Endothelial cell of umbilical vein (primary cell): Measurements from ENCODE around the gene CFAP97. TPM values are rescaled to one million over a fixed set of nuclear protein-coding genes. Genes with fewer than 3 reads are reported as not detected.

Source experiments
- BruUV-seq: library from RNA; stranded (reverse); fragments of 400-500 nt; replicated peaks from 2 replicates; lab custom pipeline; 2021; lab: Mats Ljungman, UMichigan
- CTCF ChIA-PET: fragments of 300-600, 350-600 bp; sonication (Branson Sonifier 250); formaldehyde crosslinking; loops from one replicate; lab custom pipeline; 2021; ENCODE audit warnings: antibody characterized with exemption, inconsistent platforms; lab: Charles Lee
- POLR2A ChIA-PET: fragments of 300-600, 350-600 bp; sonication (Branson Sonifier 250); formaldehyde crosslinking; loops from one replicate; lab custom pipeline; 2021; ENCODE audit warnings: antibody characterized with exemption, inconsistent platforms; lab: Charles Lee
- DNase-seq: peaks from one replicate; pipeline ENCODE4 v3.0.0-alpha.2; 2011; ENCODE audit warnings: low read depth, low spot score
- FAIRE-seq: peaks from 2 replicates; lab custom pipeline; 2011; peaks lifted over from hg19 to GRCh38; lab: Jason Lieb, UNC
- H2AFZ ChIP-seq: 2 replicates; pipeline ENCODE4 v1.6.0; 2012; ENCODE audit warnings: low read depth, low read length, control low read depth, inconsistent platforms
- H3K27ac ChIP-seq: 2 replicates; pipeline ENCODE4 v1.5.1; 2011; ENCODE audit warnings: low read depth, mild to moderate bottlenecking, control low read depth, low read length, moderate library complexity; ENCODE audit not compliant: insufficient read depth
- H3K27me3 ChIP-seq, 2 experiments: 2 replicates each; pipeline versions ENCODE4 v1.6.0 to v1.6.1; 2011; ENCODE audit warnings: low read length in 2 of 2, mixed read lengths in 1 of 2; ENCODE audit not compliant: control insufficient read depth in 2 of 2, insufficient read depth in 2 of 2
- H3K36me3 ChIP-seq, 2 experiments: 2 replicates in 1 of 2; 3 replicates in 1 of 2; pipeline ENCODE4 v1.5.1; 2011; ENCODE audit warnings: low read length in 2 of 2, mild to moderate bottlenecking in 1 of 2, moderate library complexity in 1 of 2; ENCODE audit not compliant: control insufficient read depth in 2 of 2, insufficient read depth in 2 of 2; ENCODE audit errors: extremely low read depth in 1 of 2
- H3K4me1 ChIP-seq: 3 replicates; pipeline ENCODE4 v1.5.1; 2011; ENCODE audit warnings: mild to moderate bottlenecking, low read length; ENCODE audit not compliant: control insufficient read depth, insufficient read depth; ENCODE audit errors: extremely low read depth
- H3K4me2 ChIP-seq: 2 replicates; pipeline ENCODE4 v1.6.1; 2011; ENCODE audit warnings: low read length, control low read depth, mixed read lengths; ENCODE audit not compliant: insufficient read depth
- H3K4me3 ChIP-seq, 3 experiments: fragments of 200-600 bp in 1 of 3; sonication (generic), shearing (Covaris generic) in 1 of 3; replicated peaks in 1 of 3; 2 replicates each; pipeline ENCODE4 v1.5.1; 2011 to 2016; ENCODE audit warnings: control low read depth in 3 of 3, low read length in 3 of 3, mild to moderate bottlenecking in 2 of 3, inconsistent platforms in 1 of 3, low read depth in 1 of 3, moderate library complexity in 1 of 3; ENCODE audit not compliant: insufficient read depth in 1 of 3
- H3K79me2 ChIP-seq: 2 replicates; pipeline ENCODE4 v1.6.0; 2012; ENCODE audit warnings: low read length, inconsistent platforms; ENCODE audit not compliant: control insufficient read depth, insufficient read depth
- H3K9ac ChIP-seq: replicated peaks from 2 replicates; pipeline ENCODE3; 2011; ENCODE audit warnings: low read length, control low read depth; ENCODE audit not compliant: insufficient read depth; ENCODE audit errors: extremely low read depth
- H3K9me1 ChIP-seq: replicated peaks from 3 replicates; pipeline ENCODE4 v1.6.0; 2011; ENCODE audit warnings: mild to moderate bottlenecking, low read length; ENCODE audit not compliant: control insufficient read depth, insufficient read depth; ENCODE audit errors: extremely low read depth
- H3K9me3 ChIP-seq: replicated peaks from 2 replicates; pipeline ENCODE4 v1.5.1; 2012; ENCODE audit warnings: low read length, inconsistent platforms; ENCODE audit not compliant: control insufficient read depth, insufficient read depth
- H4K20me1 ChIP-seq: replicated peaks from 2 replicates; pipeline ENCODE3; 2011; ENCODE audit warnings: mild to moderate bottlenecking, low read length; ENCODE audit not compliant: control insufficient read depth, insufficient read depth; ENCODE audit errors: extremely low read depth
- MYC ChIP-seq: IDR thresholded peaks from one replicate; pipeline ENCODE4 v1.6.1; 2011; ENCODE audit warnings: mild to moderate bottlenecking, low read depth, low read length
- dilution Hi-C: fragments of 300-500 bp; cut with MboI; formaldehyde crosslinking; loops from one replicate; pipeline ENCODE4 v1.15.0; 2019; ENCODE audit warnings: low sequenced_read_pairs; ENCODE audit not compliant: extremely low pct_ligation_motif_present
- intact Hi-C: fragments of 100-400 bp; cut with micrococcal nuclease; formaldehyde crosslinking; loops from one replicate; pipeline ENCODE4 v1.10.0; 2022
- polyA plus RNA-seq, 4 experiments: library from polyadenylated mRNA; depleted of rRNA in 3 of 4; stranded (reverse) in 3 of 4; unstranded in 1 of 4; fragments of >200 nt; gene quantifications; 2 replicates each; pipeline versions ENCODE4 v1.2.1 to v1.2.3, GENCODE V29; 2011 to 2012; ENCODE audit warnings: missing spikeins in 1 of 4
- total RNA-seq: library from RNA; stranded (reverse); gene quantifications from 2 replicates; pipeline ENCODE4 v1.2.3, GENCODE V29; 2021
- TF ChIP-seq, protein P1 (sequence below), 2 donors: IDR thresholded peaks; 1 replicate in 1 of 2; 2 replicates in 1 of 2; pipeline ENCODE4 v1.5.1; 2011; ENCODE audit warnings: low read length in 2 of 2, mild to moderate bottlenecking in 2 of 2, moderate library complexity in 2 of 2, control low read depth in 1 of 2, inconsistent platforms in 1 of 2, low read depth in 1 of 2; ENCODE audit not compliant: insufficient read depth in 1 of 2; ENCODE audit errors: extremely low read depth in 1 of 2

The CFAP97 gene
- total and polyA plus RNA-seq, 2 donors (not counting 3 experiments of a cell fraction or from before 2014, with no cell fraction given), result 5.3 to 22.4 TPM

DNA sequence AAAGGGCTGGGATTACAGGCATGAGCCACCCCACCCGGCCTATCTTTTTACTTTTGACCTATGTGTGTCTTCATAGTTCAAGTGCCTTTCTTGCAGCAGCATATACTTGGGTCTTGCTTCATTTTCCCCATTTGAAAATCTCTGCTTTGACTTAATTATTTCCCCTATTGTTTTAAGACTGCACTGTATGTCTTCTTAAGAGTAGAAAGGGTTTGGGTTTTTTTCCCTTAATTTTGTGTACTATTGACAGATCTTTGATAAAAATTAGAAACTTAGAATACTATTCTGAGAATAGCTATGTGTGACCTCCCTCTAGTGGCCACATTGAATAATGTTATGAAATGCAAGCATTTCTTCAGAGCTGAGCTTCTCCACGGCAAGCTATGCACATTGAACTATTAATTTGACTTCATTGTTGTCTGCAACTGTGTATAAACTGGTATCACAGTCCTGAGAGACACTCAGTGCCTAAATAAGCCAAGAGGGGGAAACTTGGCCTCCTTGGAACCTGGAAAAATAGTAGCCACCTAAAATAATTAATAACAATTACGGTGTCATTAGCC is 69.4 kb downstream of the CFAP97 start:
- Histone ChIP-seq H4K20me1 (no peaks in the 10 kb centered on the region), H3K27ac (no peak overlapping the region), H3K9me3 (no peaks in the 10 kb centered on the region), H3K4me2 (no peak overlapping the region), H3K27me3 (no peaks in the 10 kb centered on the region), H2AFZ (no peak overlapping the region), H3K36me3 (no peaks in the 10 kb centered on the region), H3K4me3 (no peak overlapping the region), H3K9ac (no peak overlapping the region), H3K4me1 (peaks cover 4% of the 10 kb centered on the region), H3K79me2 (no peaks in the 10 kb centered on the region), H3K9me1 (no peaks in the 10 kb centered on the region)
- BruUV-seq, result no TSS peak
- intact Hi-C loops (loop anchor here (1.0 to 2.0 kb wide), 5 partner anchors 38 to 388 kb away; no protein-coding TSS in a partner anchor), dilution Hi-C loops (no loop called here)
- DNase-seq (peak; percentile 56), FAIRE-seq (peak; percentile 64)
- ChIA-PET POLR2A (interaction anchor here (0.9 to 1.1 kb wide), 2 partner anchors 8 to 95 kb away, joined by 3 to 5 read pairs; partner anchors contain the start of gene SLC25A4), CTCF (interaction anchor here (0.5 to 4.3 kb wide), 44 partner anchors 9 to 1657 kb away, joined by 3 to 295 read pairs (median 6); partner anchors contain the start of genes HELT and SLC25A4)
- no peak for TF ChIP-seq MYC
- TF ChIP-seq, protein P1, sequence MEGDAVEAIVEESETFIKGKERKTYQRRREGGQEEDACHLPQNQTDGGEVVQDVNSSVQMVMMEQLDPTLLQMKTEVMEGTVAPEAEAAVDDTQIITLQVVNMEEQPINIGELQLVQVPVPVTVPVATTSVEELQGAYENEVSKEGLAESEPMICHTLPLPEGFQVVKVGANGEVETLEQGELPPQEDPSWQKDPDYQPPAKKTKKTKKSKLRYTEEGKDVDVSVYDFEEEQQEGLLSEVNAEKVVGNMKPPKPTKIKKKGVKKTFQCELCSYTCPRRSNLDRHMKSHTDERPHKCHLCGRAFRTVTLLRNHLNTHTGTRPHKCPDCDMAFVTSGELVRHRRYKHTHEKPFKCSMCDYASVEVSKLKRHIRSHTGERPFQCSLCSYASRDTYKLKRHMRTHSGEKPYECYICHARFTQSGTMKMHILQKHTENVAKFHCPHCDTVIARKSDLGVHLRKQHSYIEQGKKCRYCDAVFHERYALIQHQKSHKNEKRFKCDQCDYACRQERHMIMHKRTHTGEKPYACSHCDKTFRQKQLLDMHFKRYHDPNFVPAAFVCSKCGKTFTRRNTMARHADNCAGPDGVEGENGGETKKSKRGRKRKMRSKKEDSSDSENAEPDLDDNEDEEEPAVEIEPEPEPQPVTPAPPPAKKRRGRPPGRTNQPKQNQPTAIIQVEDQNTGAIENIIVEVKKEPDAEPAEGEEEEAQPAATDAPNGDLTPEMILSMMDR (IDR thresholded peaks at IDR 0.05; ENCODE audit: extremely low read depth in 1 of 2, insufficient read depth in 1 of 2, low read depth in 1 of 2, low read length in 2 of 2), result peak; percentile 32 to 53
